Adrenal gland (tissue), 12 donors: ENCODE results near the gene NCOA4. TPM values are rescaled to one million over a fixed set of nuclear protein-coding genes. Genes with fewer than 3 reads are reported as not detected.

Source experiments
- DNase-seq, 7 donors: peaks; one replicate each; pipeline ENCODE4 v3.0.0-alpha.2; 2019 to 2020
- H3K27ac ChIP-seq, 5 donors: fragments of 200-600 bp; sonication (generic) in 4 of 5; 1 replicate in 3 of 5; 2 replicates in 2 of 5; pipeline versions ENCODE4 v1.5.1 to v1.8.0; 2016 to 2020; ENCODE audit warnings: mild to moderate bottlenecking in 1 of 5
- H3K27me3 ChIP-seq: fragments of 200-600 bp; 2 replicates; pipeline ENCODE4 v1.8.0; 2021
- H3K36me3 ChIP-seq, 2 donors: fragments of 200-600 bp; replicated peaks in 1 of 2; 1 replicate in 1 of 2; 2 replicates in 1 of 2; pipeline versions ENCODE4 v1.5.1 to v1.8.0; 2018 to 2022
- H3K4me1 ChIP-seq, 2 donors: fragments of 200-600 bp; replicated peaks in 1 of 2; 1 replicate in 1 of 2; 2 replicates in 1 of 2; pipeline versions ENCODE4 v1.5.1 to v1.8.0; 2018 to 2021
- H3K4me3 ChIP-seq, 4 donors: fragments of 200-600 bp; sonication (generic) in 3 of 4; one replicate each; pipeline ENCODE4 v1.5.1; 2016 to 2018
- H3K9me3 ChIP-seq, 3 donors: fragments of 200-600 bp; sonication (generic) in 1 of 3; replicated peaks in 1 of 3; 1 replicate in 2 of 3; 2 replicates in 1 of 3; pipeline versions ENCODE4 v1.5.1 to v1.8.0; 2016 to 2021
- CTCF ChIP-seq, 6 experiments: fragments of 450-650 bp in 4 of 6; fragments of 200-600 bp in 2 of 6; sonication (generic) in 1 of 6; IDR thresholded peaks; 1 replicate in 5 of 6; 2 replicates in 1 of 6; pipeline versions ENCODE4 v1.5.1 to v1.8.0; 2016 to 2021; ENCODE audit warnings: antibody characterized with exemption in 6 of 6, mild to moderate bottlenecking in 2 of 6, moderate library complexity in 1 of 6
- POLR2A ChIP-seq, 2 donors: fragments of 450-650 bp; IDR thresholded peaks; one replicate each; pipeline ENCODE4 v1.6.1; 2017; ENCODE audit warnings: antibody characterized with exemption in 2 of 2, mild to moderate bottlenecking in 2 of 2, moderate library complexity in 1 of 2
- WGBS, 4 donors: extraction: QIAGEN DNeasy Blood & Tissue Kit in 2 of 4; methylation state at CpG; one replicate each; pipeline versions ENCODE4 v1.1.5 to v1.1.7; 2013 to 2017; 5-methylcytosine and 5-hydroxymethylcytosine counted together
- intact Hi-C, 2 donors: fragments of 100-400 bp; cut with DNase I; formaldehyde crosslinking; loops; one replicate each; pipeline versions ENCODE4 v1.14.1 to v1.15.0; 2022 to 2023
- polyA plus RNA-seq, 3 donors: library from polyadenylated mRNA; stranded (reverse); fragments of 200-250 nt in 2 of 3; fragments of 350-450 nt in 1 of 3; fragmentation: Illumina TruSeq in 1 of 3; extraction: RNeasy Lipid Tissue Mini Kit (QIAGEN cat#74804) in 1 of 3; gene quantifications; one replicate each; pipeline ENCODE4 v1.2.3, GENCODE V29; 2013 to 2014
- total RNA-seq, 9 donors: library from RNA; depleted of rRNA in 4 of 9; stranded (reverse); fragments of >200 nt in 4 of 9; fragments of 120-200 nt in 1 of 9; fragmentation: NEBNext Ultra II Directional in 1 of 9; extraction: Animal tissue kit (Norgen Biotek cat#: 25700) in 1 of 9; gene quantifications; one replicate each; pipeline versions ENCODE4 v1.1.0 to v1.2.4, GENCODE V29; 2013 to 2023
- donor health status: healthy with polysubstance abuse.
- donor health status: Bipolar disorder and iron deficiency.
- donor health status: DM: yes; HTN: yes; CAD: no.
- donor health status: DM: no; HTN: no; CAD: no.
- donor health status: DM: no; HTN: no; CAD: no.
- donor health status: DM: yes; HTN: yes; CAD: no.

The NCOA4 gene
- total and polyA plus RNA-seq, 12 donors: 22.2 to 187 (median 126) TPM

GRCh38 chr10:46077141-46077554, 46.7 kb upstream of the NCOA4 start:
- Histone ChIP-seq H3K4me1 (no peaks in the 10 kb centered on the region), H3K4me3 (no peak overlapping the region), H3K27ac (no peak overlapping the region), H3K27me3 (no peaks in the 10 kb centered on the region), H3K36me3 (no peaks in the 10 kb centered on the region), H3K9me3 (no peaks in the 10 kb centered on the region)
- DNase-seq: no peak
- intact Hi-C loops: no loop called here
- 64 to 70% (median 67%) methylated on average over 4 of the region's 4 CpGs for WGBS, 4 donors
- TF ChIP-seq POLR2A (IDR thresholded peaks at IDR 0.05) (no peak), CTCF (IDR thresholded peaks at IDR 0.05) (no peak)

- TF ChIP-seq CTCF (IDR thresholded peaks at IDR 0.05) (no peak), POLR2A (IDR thresholded peaks at IDR 0.05) (no peak)
- no peak for DNase-seq
- WGBS, 4 donors: 77 to 91% (median 81%) methylated on average over 3 of the region's 3 CpGs
- no peaks in the 10 kb centered on the region for H3K27me3 ChIP-seq
- no peak overlapping the region for H3K27ac ChIP-seq
- no peaks in the 10 kb centered on the region for H3K9me3 ChIP-seq
- H3K4me1 ChIP-seq: no peaks in the 10 kb centered on the region
- no peak overlapping the region for H3K4me3 ChIP-seq
- intact Hi-C loops: no loop called here
- no peaks in the 10 kb centered on the region for H3K36me3 ChIP-seq
These were observed 45.4 kb upstream of the NCOA4 start for GRCh38 chr10:46075869-46076268.

GRCh38 chr10:46074196-46074946, 43.9 kb upstream of the NCOA4 start:
- no peak for DNase-seq
- TF ChIP-seq CTCF (IDR thresholded peaks at IDR 0.05) (no peak), POLR2A (IDR thresholded peaks at IDR 0.05) (no peak)
- 74 to 94% (median 86%) methylated on average over 4 of the region's 4 CpGs for WGBS, 4 donors
- Histone ChIP-seq H3K4me3 (no peak overlapping the region), H3K9me3 (no peaks in the 10 kb centered on the region), H3K4me1 (no peaks in the 10 kb centered on the region), H3K36me3 (no peaks in the 10 kb centered on the region), H3K27me3 (no peaks in the 10 kb centered on the region), H3K27ac (no peak overlapping the region)
- intact Hi-C loops: no loop called here

- no peaks in the 10 kb centered on the region for H3K36me3 ChIP-seq
- 82 to 90% (median 88%) methylated on average over 1 of the region's 1 CpG for WGBS, 4 donors
- no peak overlapping the region for H3K4me3 ChIP-seq
- no peaks in the 10 kb centered on the region for H3K4me1 ChIP-seq
- TF ChIP-seq CTCF (IDR thresholded peaks at IDR 0.05) (no peak), POLR2A (IDR thresholded peaks at IDR 0.05) (no peak)
- intact Hi-C loops: no loop called here
- H3K9me3 ChIP-seq: no peaks in the 10 kb centered on the region
- no peak overlapping the region for H3K27ac ChIP-seq
- no peak for DNase-seq
- H3K27me3 ChIP-seq: no peaks in the 10 kb centered on the region
These were observed 43.1 kb upstream of the NCOA4 start for GRCh38 chr10:46073564-46073963.
